ENCODE data around the gene PKP1. TPM values are rescaled to one million over a fixed set of nuclear protein-coding genes. Genes with fewer than 3 reads are reported as not detected.

The PKP1 gene
- total and polyA plus RNA-seq, 2 donors (not counting 3 experiments of a cell fraction or from before 2014, with no cell fraction given): 0.01 TPM; not detected in 1

DNA sequence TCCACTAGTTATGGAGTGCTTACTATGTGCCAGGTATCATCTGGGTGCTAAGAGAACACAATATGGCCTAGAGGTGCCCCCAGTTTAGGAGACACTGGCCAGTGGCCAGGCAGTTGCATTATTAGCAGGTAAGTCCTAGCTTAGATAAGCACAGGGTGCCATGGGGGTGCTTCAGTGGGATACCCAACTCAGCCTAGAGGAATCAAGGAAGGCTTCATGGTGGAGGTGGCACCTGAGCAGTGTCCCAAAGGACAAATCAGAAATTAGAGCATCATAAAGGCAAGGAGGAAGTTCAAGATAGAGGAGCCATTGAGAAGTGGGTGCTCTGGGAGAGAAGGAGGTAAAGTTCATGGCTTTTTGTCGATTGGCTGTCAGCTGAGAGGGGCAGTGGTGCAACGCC lies 31.9 kb upstream of the PKP1 start:
- peaks cover 4 to 8% of the 10 kb centered on the region in 2 experiments for H3K27me3 ChIP-seq (ENCODE audit: control insufficient read depth in 2 of 2, insufficient read depth in 2 of 2, low read length in 2 of 2)
- intact Hi-C loops (cut with micrococcal nuclease): no loop called here

More for the DNA sequence above, 31.9 kb upstream of the PKP1 start:
- no peak overlapping the region for H3K4me3 ChIP-seq (replicated peaks in 1 of 3; ENCODE audit: insufficient read depth in 1 of 3, low read depth in 1 of 3, low read length in 3 of 3)
- no peak for FAIRE-seq
- no peaks in the 10 kb centered on the region for H3K36me3 ChIP-seq (ENCODE audit: control insufficient read depth in 2 of 2, extremely low read depth in 1 of 2, insufficient read depth in 2 of 2, low read length in 2 of 2)
- DNase-seq (ENCODE audit: low read depth, low spot score): no peak
- H4K20me1 ChIP-seq (replicated peaks; ENCODE audit: control insufficient read depth, extremely low read depth, insufficient read depth, low read length): no peaks in the 10 kb centered on the region
- POLR2A ChIA-PET: no interaction called here
- CTCF ChIA-PET: interaction anchor here (1.2 to 5.3 kb wide), 3 partner anchors 96 to 279 kb away, joined by 3 to 109 read pairs (median 34); no protein-coding TSS in a partner anchor
- H3K79me2 ChIP-seq (ENCODE audit: control insufficient read depth, insufficient read depth, low read length): no peaks in the 10 kb centered on the region
- BruUV-seq (replicated peaks): no TSS peak
- TF ChIP-seq POLR2A (IDR thresholded peaks at IDR 0.05; ENCODE audit: low read depth, low read length): no peak
- no peak for TF ChIP-seq MYC (IDR thresholded peaks at IDR 0.05; ENCODE audit: low read depth, low read length)
- TF ChIP-seq, protein P1, sequence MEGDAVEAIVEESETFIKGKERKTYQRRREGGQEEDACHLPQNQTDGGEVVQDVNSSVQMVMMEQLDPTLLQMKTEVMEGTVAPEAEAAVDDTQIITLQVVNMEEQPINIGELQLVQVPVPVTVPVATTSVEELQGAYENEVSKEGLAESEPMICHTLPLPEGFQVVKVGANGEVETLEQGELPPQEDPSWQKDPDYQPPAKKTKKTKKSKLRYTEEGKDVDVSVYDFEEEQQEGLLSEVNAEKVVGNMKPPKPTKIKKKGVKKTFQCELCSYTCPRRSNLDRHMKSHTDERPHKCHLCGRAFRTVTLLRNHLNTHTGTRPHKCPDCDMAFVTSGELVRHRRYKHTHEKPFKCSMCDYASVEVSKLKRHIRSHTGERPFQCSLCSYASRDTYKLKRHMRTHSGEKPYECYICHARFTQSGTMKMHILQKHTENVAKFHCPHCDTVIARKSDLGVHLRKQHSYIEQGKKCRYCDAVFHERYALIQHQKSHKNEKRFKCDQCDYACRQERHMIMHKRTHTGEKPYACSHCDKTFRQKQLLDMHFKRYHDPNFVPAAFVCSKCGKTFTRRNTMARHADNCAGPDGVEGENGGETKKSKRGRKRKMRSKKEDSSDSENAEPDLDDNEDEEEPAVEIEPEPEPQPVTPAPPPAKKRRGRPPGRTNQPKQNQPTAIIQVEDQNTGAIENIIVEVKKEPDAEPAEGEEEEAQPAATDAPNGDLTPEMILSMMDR (IDR thresholded peaks at IDR 0.05; ENCODE audit: extremely low read depth in 1 of 2, insufficient read depth in 1 of 2, low read depth in 1 of 2, low read length in 2 of 2): no peak
- no peak for TF ChIP-seq JUN (IDR thresholded peaks at IDR 0.05; ENCODE audit: borderline replicate concordance, insufficient read depth, insufficient read length, low read depth)
- TF ChIP-seq FOS (IDR thresholded peaks at IDR 0.05; ENCODE audit: borderline replicate concordance, insufficient read depth, low read length): no peak
- no peak for TF ChIP-seq POLR2AphosphoS5 (IDR thresholded peaks at IDR 0.05; ENCODE audit: insufficient read depth, low read depth, low read length)
- TF ChIP-seq, protein P2, sequence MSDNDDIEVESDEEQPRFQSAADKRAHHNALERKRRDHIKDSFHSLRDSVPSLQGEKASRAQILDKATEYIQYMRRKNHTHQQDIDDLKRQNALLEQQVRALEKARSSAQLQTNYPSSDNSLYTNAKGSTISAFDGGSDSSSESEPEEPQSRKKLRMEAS (IDR thresholded peaks at IDR 0.05; ENCODE audit: insufficient read depth, insufficient read length): no peak
- TF ChIP-seq GATA2 (IDR thresholded peaks at IDR 0.05; ENCODE audit: insufficient read depth, insufficient read length, low read depth, low read length): no peak
- no peak for TF ChIP-seq EZH2 (IDR thresholded peaks at IDR 0.05; ENCODE audit: borderline replicate concordance, low read depth, low read length, severe bottlenecking)
- no peaks in the 10 kb centered on the region for H3K9me3 ChIP-seq (replicated peaks; ENCODE audit: control insufficient read depth, insufficient read depth, low read length)
- dilution Hi-C loops (cut with MboI; ENCODE audit: extremely low pct_ligation_motif_present, low sequenced_read_pairs): no loop called here
- H3K27ac ChIP-seq (ENCODE audit: insufficient read depth, low read depth, low read length): no peak overlapping the region
- H3K9ac ChIP-seq (replicated peaks; ENCODE audit: extremely low read depth, insufficient read depth, low read length): no peak overlapping the region
- no peak overlapping the region for H3K4me2 ChIP-seq (ENCODE audit: insufficient read depth, low read length)
- H3K4me1 ChIP-seq (ENCODE audit: control insufficient read depth, extremely low read depth, insufficient read depth, low read length): no peaks in the 10 kb centered on the region
- H2AFZ ChIP-seq (ENCODE audit: low read depth, low read length): no peak overlapping the region
- no peaks in the 10 kb centered on the region for H3K9me1 ChIP-seq (replicated peaks; ENCODE audit: control insufficient read depth, extremely low read depth, insufficient read depth, low read length)
